ENCODE data around the gene SPDYA.

DNA sequence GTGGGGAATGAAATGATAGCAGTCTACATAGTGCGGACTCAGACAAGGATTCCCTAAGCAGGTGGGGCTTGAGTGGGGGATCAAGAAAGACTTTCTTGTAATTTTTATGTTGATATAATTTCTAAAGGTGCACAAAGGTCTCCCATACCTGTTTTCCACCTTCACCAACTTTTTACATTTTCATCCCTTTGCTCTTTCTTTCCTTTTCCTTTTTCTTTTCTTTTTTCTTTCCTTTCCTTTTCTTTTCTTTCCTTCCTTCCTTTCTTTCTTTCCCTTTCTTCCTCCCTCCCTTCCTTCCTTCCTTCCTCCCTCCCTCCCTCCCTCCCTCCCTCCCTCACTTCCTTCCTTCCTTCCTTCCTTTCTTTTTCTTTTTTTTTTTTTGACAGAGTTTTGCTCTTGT is 69.6 kb downstream of the SPDYA start:
- TF ChIP-seq, protein P1, sequence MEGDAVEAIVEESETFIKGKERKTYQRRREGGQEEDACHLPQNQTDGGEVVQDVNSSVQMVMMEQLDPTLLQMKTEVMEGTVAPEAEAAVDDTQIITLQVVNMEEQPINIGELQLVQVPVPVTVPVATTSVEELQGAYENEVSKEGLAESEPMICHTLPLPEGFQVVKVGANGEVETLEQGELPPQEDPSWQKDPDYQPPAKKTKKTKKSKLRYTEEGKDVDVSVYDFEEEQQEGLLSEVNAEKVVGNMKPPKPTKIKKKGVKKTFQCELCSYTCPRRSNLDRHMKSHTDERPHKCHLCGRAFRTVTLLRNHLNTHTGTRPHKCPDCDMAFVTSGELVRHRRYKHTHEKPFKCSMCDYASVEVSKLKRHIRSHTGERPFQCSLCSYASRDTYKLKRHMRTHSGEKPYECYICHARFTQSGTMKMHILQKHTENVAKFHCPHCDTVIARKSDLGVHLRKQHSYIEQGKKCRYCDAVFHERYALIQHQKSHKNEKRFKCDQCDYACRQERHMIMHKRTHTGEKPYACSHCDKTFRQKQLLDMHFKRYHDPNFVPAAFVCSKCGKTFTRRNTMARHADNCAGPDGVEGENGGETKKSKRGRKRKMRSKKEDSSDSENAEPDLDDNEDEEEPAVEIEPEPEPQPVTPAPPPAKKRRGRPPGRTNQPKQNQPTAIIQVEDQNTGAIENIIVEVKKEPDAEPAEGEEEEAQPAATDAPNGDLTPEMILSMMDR (IDR thresholded peaks at IDR 0.05; ENCODE audit: insufficient read depth, low read depth, low read length): no peak
- no peak for TF ChIP-seq EZH2 (IDR thresholded peaks at IDR 0.05; ENCODE audit: insufficient read depth, low read length)

Measured in astrocyte (in vitro differentiated cells and primary cell).